ENCODE measurements around the gene SKAP1. TPM values are rescaled to one million over a fixed set of nuclear protein-coding genes. Genes with fewer than 3 reads are reported as not detected.

SKAP1 gene
- total RNA-seq (2014; rRNA removed; shearing (Covaris generic)), result 0.13 TPM in 1 of 2 replicates, not detected in the other
- total RNA-seq (2022), result 0.79 and 1.2 TPM in 2 replicates
- percentile 28 among the genes with signal in this experiment for Bru-seq, nascent RNA
- percentile 26 among the genes with signal in this experiment for BruChase-seq, experiment 1, labeled RNA remaining after a 6-hour chase
- BruChase-seq, experiment 2, labeled RNA remaining after a 2-hour chase, result percentile 28 among the genes with signal in this experiment
- long read RNA-seq, partial matches to known transcripts, result 1 of 4 reads
- long read RNA-seq, other reads (novel, unspliced or antisense), result 3 of 4 reads

DNA sequence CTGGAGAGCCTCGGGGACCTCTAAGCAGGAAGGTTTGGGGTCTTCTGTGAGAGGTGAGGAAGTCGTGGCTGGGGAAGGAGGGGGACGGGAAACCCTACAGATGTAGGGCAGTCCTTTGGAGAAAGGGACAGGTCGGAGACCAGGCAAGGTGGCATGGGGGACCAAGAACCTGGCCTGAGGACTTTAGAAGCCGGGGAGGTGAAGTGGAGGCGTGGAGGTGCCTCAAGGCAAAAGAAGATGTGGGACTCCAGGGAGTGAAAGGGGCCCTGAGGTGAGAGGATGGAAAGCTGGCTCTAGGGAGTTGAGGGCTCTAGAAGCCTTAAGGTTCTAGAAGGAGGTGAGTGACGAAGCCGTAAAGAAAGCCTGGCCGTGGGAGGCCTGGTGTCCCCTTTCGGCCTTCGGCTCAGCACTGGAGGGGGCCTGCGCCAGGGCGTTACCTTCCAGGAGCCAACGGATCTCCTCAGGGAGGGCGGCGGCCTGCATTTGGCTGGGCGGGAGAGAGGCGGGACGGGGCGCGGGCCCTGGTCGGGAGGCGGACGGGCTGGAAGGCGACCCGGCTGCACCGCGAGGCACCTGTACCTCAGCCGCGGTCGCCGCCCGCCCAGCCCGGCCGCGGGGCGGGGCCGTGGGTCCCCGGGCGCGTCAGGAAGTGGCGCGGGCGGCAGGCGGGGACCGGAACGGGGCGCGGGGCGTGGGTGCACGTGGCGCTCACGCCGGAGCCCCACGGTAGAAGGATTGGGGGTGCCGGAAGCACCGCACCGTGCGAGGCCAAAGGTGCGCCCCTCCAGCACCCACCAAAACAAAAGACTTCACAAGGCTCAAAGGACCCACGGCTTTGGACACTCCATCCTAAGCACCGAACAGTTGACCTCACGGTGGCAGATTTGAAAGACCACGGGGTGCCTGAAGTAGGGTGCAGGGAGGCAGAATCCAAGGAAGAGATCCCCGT lies at the start of gene SKAP1:
SKAP1 (minus strand) TSS at position 577 of the 949 bp plus-strand sequence.
- Histone ChIP-seq H4K20me1 (ENCODE audit: insufficient read depth, low read length) (no peaks in the 10 kb centered on the region), H3K27ac (ENCODE audit: low read depth, low read length, poor library complexity, severe bottlenecking) (no peak within 1 kb of the TSS), H3K4me2 (ENCODE audit: low read length) (peak within 1 kb of the TSS; percentile 13; the same call in 1 of the 2 replicates), H3K4me1 (ENCODE audit: insufficient read depth, low read length, poor library complexity, severe bottlenecking) (peaks cover 43% of the 10 kb centered on the region), H3K9me3 (ENCODE audit: low read length) (no peaks in the 10 kb centered on the region), H2AFZ (ENCODE audit: low read length) (peak within 1 kb of the TSS; percentile 85; the same call in 1 of the 2 replicates), H3K9me2 (ENCODE audit: insufficient read depth, low read length) (no peaks in the 10 kb centered on the region), H3K36me3 (ENCODE audit: insufficient read depth, low read length) (no peaks in the 10 kb centered on the region), H3K79me2 (ENCODE audit: insufficient read depth, low read depth, low read length) (no peaks in the 10 kb centered on the region), H3K4me3 (ENCODE audit: low read depth, low read length, poor library complexity, severe bottlenecking) (no peak within 1 kb of the TSS)
- TF ChIP-seq EZH2phosphoT487 (IDR thresholded peaks at IDR 0.05; ENCODE audit: borderline replicate concordance, low read depth, low read length), result no peak
- TF ChIP-seq, protein P1, sequence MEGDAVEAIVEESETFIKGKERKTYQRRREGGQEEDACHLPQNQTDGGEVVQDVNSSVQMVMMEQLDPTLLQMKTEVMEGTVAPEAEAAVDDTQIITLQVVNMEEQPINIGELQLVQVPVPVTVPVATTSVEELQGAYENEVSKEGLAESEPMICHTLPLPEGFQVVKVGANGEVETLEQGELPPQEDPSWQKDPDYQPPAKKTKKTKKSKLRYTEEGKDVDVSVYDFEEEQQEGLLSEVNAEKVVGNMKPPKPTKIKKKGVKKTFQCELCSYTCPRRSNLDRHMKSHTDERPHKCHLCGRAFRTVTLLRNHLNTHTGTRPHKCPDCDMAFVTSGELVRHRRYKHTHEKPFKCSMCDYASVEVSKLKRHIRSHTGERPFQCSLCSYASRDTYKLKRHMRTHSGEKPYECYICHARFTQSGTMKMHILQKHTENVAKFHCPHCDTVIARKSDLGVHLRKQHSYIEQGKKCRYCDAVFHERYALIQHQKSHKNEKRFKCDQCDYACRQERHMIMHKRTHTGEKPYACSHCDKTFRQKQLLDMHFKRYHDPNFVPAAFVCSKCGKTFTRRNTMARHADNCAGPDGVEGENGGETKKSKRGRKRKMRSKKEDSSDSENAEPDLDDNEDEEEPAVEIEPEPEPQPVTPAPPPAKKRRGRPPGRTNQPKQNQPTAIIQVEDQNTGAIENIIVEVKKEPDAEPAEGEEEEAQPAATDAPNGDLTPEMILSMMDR (conservative IDR thresholded peaks at IDR 0.05; ENCODE audit: low read length), result no peak
- intact Hi-C loops (cut with micrococcal nuclease; ENCODE audit: unreplicated experiment), result no loop called here
- CTCF ChIA-PET (ENCODE audit: unreplicated experiment), result no interaction called here
- no TSS peak for BruUV-seq (replicated peaks)
- no peak for DNase-seq (ENCODE audit: low spot score)
- POLR2A ChIA-PET, result interaction anchor here (0.6 kb wide), 1 partner anchor 907 kb away, joined by 4 read pairs; no protein-coding TSS in a partner anchor

DNA sequence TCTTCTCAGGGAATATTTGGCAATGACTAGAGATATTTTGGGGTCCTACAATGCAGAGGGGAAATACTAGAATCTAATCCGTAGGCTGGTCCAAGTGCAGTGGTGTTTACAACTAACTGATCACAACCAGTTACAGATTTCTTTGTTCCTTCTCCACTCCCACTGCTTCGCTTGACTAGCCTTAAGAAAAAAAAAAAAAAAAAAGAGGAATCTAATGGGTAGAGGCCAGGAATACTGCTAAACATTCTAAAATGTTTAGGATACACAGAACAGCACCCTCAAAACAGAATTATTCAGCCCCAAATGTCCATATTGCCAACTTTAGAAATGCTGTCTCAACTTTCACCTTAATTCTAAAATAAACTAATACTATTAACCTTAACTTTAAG lies 49.0 kb upstream of the SKAP1 start:
- Histone ChIP-seq H3K36me3 (ENCODE audit: insufficient read depth, low read length) (no peaks in the 10 kb centered on the region), H3K9me3 (ENCODE audit: low read length) (no peaks in the 10 kb centered on the region), H3K4me1 (ENCODE audit: insufficient read depth, low read length, poor library complexity, severe bottlenecking) (peaks cover 23% of the 10 kb centered on the region), H3K4me2 (ENCODE audit: low read length) (no peak overlapping the region), H3K4me3 (ENCODE audit: low read depth, low read length, poor library complexity, severe bottlenecking) (no peak overlapping the region), H3K9me2 (ENCODE audit: insufficient read depth, low read length) (no peaks in the 10 kb centered on the region), H2AFZ (ENCODE audit: low read length) (0 out of 2 replicates have a peak overlapping the region, but pooled peaks have one; percentile 27), H3K79me2 (ENCODE audit: insufficient read depth, low read depth, low read length) (no peaks in the 10 kb centered on the region), H4K20me1 (ENCODE audit: insufficient read depth, low read length) (no peaks in the 10 kb centered on the region), H3K27ac (ENCODE audit: low read depth, low read length, poor library complexity, severe bottlenecking) (no peak overlapping the region)
- no TSS peak for BruUV-seq (replicated peaks)
- TF ChIP-seq EZH2phosphoT487 (IDR thresholded peaks at IDR 0.05; ENCODE audit: borderline replicate concordance, low read depth, low read length), result no peak
- TF ChIP-seq, protein P1 (conservative IDR thresholded peaks at IDR 0.05; ENCODE audit: low read length), result no peak
- no peak for DNase-seq (ENCODE audit: low spot score)
- CTCF ChIA-PET (ENCODE audit: unreplicated experiment), result no interaction called here
- intact Hi-C loops (cut with micrococcal nuclease; ENCODE audit: unreplicated experiment), result no loop called here
- POLR2A ChIA-PET, result no interaction called here

Data from OCI-LY7 (cell line).